Panc1 (cell line): ENCODE measurements around the gene KRTAP1-4. TPM values are rescaled to one million over a fixed set of nuclear protein-coding genes. Genes with fewer than 3 reads are reported as not detected.
"Not testable (repeated sequence)": the region's sequence is repeated elsewhere in the genome, so short reads cannot be mapped to it uniquely, and the experiment has no call there.

Experiments
- ATAC-seq: fragments of 200-7000 bp; cut with Tn5 transposase; 2 replicates; pipeline ENCODE4 v1.9.1; 2020; ENCODE audit warnings: mild to moderate bottlenecking, moderate library complexity
- BruUV-seq: library from RNA; stranded (reverse); fragments of 400-500 nt; replicated peaks from 2 replicates; lab custom pipeline; 2021; lab: Mats Ljungman, UMichigan
- CTCF ChIA-PET: fragments of 300-600 bp; sonication (Branson Sonifier 250); formaldehyde crosslinking; loops from one replicate; lab custom pipeline; 2022; ENCODE audit warnings: antibody characterized with exemption; lab: Charles Lee
- POLR2A ChIA-PET: fragments of 300-600 bp; sonication (Branson Sonifier 250); formaldehyde crosslinking; loops from one replicate; lab custom pipeline; 2022; ENCODE audit warnings: antibody characterized with exemption; lab: Charles Lee
- DNase-seq: peaks from one replicate; pipeline ENCODE4 v3.0.0-alpha.2; 2010; ENCODE audit warnings: low read depth, low spot score
- H3K27ac ChIP-seq: 2 replicates; pipeline ENCODE4 v1.5.1; 2011; ENCODE audit warnings: mild to moderate bottlenecking, low read length, inconsistent platforms
- H3K27me3 ChIP-seq: fragments of 200-500 bp; sonication (Bioruptor generic); 2 replicates; pipeline ENCODE4 v1.6.0; 2014; ENCODE audit warnings: low read length, inconsistent platforms; ENCODE audit not compliant: control insufficient read depth, insufficient read depth
- H3K36me3 ChIP-seq: fragments of 200-500 bp; sonication (Bioruptor generic); 2 replicates; pipeline ENCODE4 v1.5.1; 2014; ENCODE audit warnings: inconsistent platforms, mild to moderate bottlenecking, low read length, moderate library complexity; ENCODE audit not compliant: control insufficient read depth, insufficient read depth
- H3K4me1 ChIP-seq: 2 replicates; pipeline ENCODE4 v1.5.1; 2011; ENCODE audit warnings: inconsistent platforms, mild to moderate bottlenecking, low read length, moderate library complexity; ENCODE audit not compliant: control insufficient read depth, insufficient read depth
- H3K4me3 ChIP-seq, 2 experiments: 2 replicates each; pipeline ENCODE4 v1.5.1; 2011 to 2012; ENCODE audit warnings: low read depth in 2 of 2, low read length in 2 of 2, mild to moderate bottlenecking in 2 of 2, inconsistent platforms in 1 of 2, moderate library complexity in 1 of 2
- H3K9me3 ChIP-seq: fragments of 200-500 bp; sonication (Bioruptor generic); 2 replicates; pipeline ENCODE4 v1.5.1; 2014; ENCODE audit warnings: low read depth, mild to moderate bottlenecking, inconsistent platforms, low read length, moderate library complexity; ENCODE audit not compliant: control insufficient read depth, insufficient read depth
- CTCF ChIP-seq: fragments of 450-650 bp; IDR thresholded peaks from 2 replicates; pipeline ENCODE4 v1.5.1; 2017; ENCODE audit warnings: mild to moderate bottlenecking
- POLR2AphosphoS5 ChIP-seq: IDR thresholded peaks from 2 replicates; pipeline ENCODE4 v1.6.1; 2012; ENCODE audit warnings: mild to moderate bottlenecking, low read depth, low read length, moderate library complexity
- REST ChIP-seq, 2 experiments: IDR thresholded peaks; 2 replicates each; pipeline ENCODE4 v1.6.1; 2011 to 2012; ENCODE audit warnings: low read depth in 2 of 2, control low read depth in 1 of 2, low read length in 1 of 2, mild to moderate bottlenecking in 1 of 2, moderate library complexity in 1 of 2; ENCODE audit not compliant: insufficient read depth in 1 of 2
- SIN3A ChIP-seq: IDR thresholded peaks from 2 replicates; pipeline ENCODE4 v1.6.1; 2012; ENCODE audit warnings: low read depth, mild to moderate bottlenecking, low read length, moderate library complexity, borderline replicate concordance; ENCODE audit not compliant: insufficient read depth
- TCF7L2 ChIP-seq: IDR thresholded peaks from 2 replicates; pipeline ENCODE4 v1.6.1; 2011; ENCODE audit warnings: mild to moderate bottlenecking, low read depth, low read length, inconsistent platforms
- in situ Hi-C: cut with HindIII; loops from 2 replicates; pipeline ENCODE4 v1.10.0; 2016; ENCODE audit warnings: low sequenced_read_pairs, low pct_unique_long_range_greater_than_20kb
- intact Hi-C: fragments of 100-400 bp; cut with micrococcal nuclease; formaldehyde crosslinking; loops from one replicate; pipeline ENCODE4 v1.10.0; 2022; ENCODE audit not compliant: unreplicated experiment
- total RNA-seq: library from RNA; stranded (reverse); gene quantifications from one replicate; pipeline ENCODE4 v1.2.1, GENCODE V29; 2021; ENCODE audit not compliant: unreplicated experiment

The KRTAP1-4 gene
- total RNA-seq, 1 experiment from 2014 or later = not detected

DNA sequence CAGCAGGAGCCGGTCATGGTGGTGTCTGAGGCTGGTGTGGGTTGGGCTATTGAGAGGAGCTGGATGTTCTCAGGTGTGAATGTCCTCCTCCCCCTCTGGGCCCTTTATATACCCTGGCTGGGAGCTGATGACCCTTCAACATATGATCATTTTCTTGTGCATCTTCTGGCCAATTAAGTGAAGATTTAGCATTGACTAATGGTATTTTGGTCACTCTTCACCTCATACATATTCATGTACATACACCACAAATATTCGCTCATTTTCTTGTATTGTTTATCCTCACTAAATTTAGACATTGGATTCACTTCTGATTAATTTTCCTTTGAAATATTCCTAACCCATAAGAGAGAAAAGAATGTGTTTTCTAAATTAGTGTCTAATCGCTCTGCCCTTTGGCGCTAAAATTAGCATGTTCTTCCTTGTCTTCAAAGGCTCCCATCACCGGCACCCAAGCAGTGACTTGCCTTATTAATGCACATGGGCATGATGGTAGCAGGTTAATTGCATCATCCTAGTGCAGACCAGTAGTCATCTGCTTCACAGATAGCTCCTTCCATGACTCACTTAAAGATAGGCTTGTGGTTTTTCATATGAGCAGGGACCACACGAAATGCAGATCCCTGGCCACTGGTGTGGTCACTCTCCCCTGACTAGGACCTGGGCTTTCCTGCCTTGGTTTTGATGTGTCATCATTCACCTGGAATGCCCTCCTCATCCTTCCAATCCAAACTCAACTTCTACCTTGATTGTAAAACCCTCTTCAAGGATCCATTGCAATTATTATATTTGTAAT, 36.0 kb upstream of the KRTAP1-4 start, which contains the start of gene KRTAP2-4:
TSS of gene KRTAP2-4 (minus strand) at position 51 of the 796 bp plus-strand sequence. CDS start at position 17, 34 bp downstream.
- no peak within 1 kb of the TSS for H3K27ac ChIP-seq
- H3K4me3 ChIP-seq = no peak within 1 kb of the TSS
- in situ Hi-C loops (no loop called here), intact Hi-C loops (no loop called here)
- POLR2A ChIA-PET = no interaction called here
- no peaks in the 10 kb centered on the region for H3K27me3 ChIP-seq
- no TSS peak for BruUV-seq
- no peaks in the 10 kb centered on the region for H3K9me3 ChIP-seq
- no peaks in the 10 kb centered on the region for H3K36me3 ChIP-seq
- CTCF ChIA-PET = no interaction called here
- no peaks in the 10 kb centered on the region for H3K4me1 ChIP-seq
- TF ChIP-seq POLR2AphosphoS5 (no peak), REST (IDR thresholded peaks at IDR 0.05; ENCODE audit: insufficient read depth in 1 of 2, low read depth in 2 of 2, low read length in 1 of 2) (no peak), CTCF (no peak), TCF7L2 (no peak), SIN3A (no peak)
- no peak for DNase-seq
- no peak for ATAC-seq

- H3K4me1 ChIP-seq, H3K27me3 ChIP-seq, H3K27ac ChIP-seq, DNase-seq, H3K36me3 ChIP-seq, in situ Hi-C loops, H3K9me3 ChIP-seq, POLR2A ChIA-PET, ATAC-seq, H3K4me3 ChIP-seq, intact Hi-C loops, BruUV-seq: not testable (repeated sequence)
- CTCF ChIA-PET = interaction anchor here (0.7 kb wide), 1 partner anchor 8 kb away, joined by 3 read pairs; no protein-coding TSS in a partner anchor
These were observed 35.2 kb upstream of the KRTAP1-4 start for GRCh38 chr17:41065016-41065689.
